SK-N-SH (cell line): ENCODE measurements around the gene TPD52L2.

Experiments used
- CTCF ChIP-seq: fragments of 200-600 bp; sonication (generic); IDR thresholded peaks from 2 replicates; pipeline ENCODE4 v1.6.1; 2017; ENCODE audit warnings: antibody characterized with exemption, mild to moderate bottlenecking, moderate library complexity
- FOXM1 ChIP-seq: IDR thresholded peaks from 2 replicates; pipeline ENCODE4 v1.4.0; 2012; ENCODE audit warnings: low read depth, mild to moderate bottlenecking
- POLR2AphosphoS5 ChIP-seq: IDR thresholded peaks from 2 replicates; pipeline ENCODE4 v1.6.1; 2012; ENCODE audit warnings: low read depth, low read length
- REST ChIP-seq: IDR thresholded peaks from 2 replicates; pipeline ENCODE4 v1.6.1; 2012; ENCODE audit warnings: mild to moderate bottlenecking, low read depth, low read length, moderate library complexity
- SIN3A ChIP-seq: IDR thresholded peaks from 2 replicates; pipeline ENCODE4 v1.6.1; 2012; ENCODE audit warnings: low read depth, mild to moderate bottlenecking, low read length, moderate library complexity, borderline replicate concordance
- TAF1 ChIP-seq: IDR thresholded peaks from 2 replicates; pipeline ENCODE4 v1.6.1; 2012; ENCODE audit warnings: low read depth, mild to moderate bottlenecking, low read length, moderate library complexity, borderline replicate concordance
- USF2 ChIP-seq: fragments of 150-350 bp; IDR thresholded peaks from 2 replicates; pipeline ENCODE4 v1.6.1; 2017; ENCODE audit warnings: antibody characterized with exemption, low read length, low read depth, borderline replicate concordance

GRCh38 chr20:63903796-63904561 lies 38.9 kb downstream of the TPD52L2 start:
- TF ChIP-seq SIN3A (no peak), CTCF (no peak), TAF1 (no peak), USF2 (no peak), FOXM1 (no peak), REST (no peak), POLR2AphosphoS5 (no peak)
